AG04450 (cell line): Measurements from ENCODE around the gene MSRB2. TPM values are rescaled to one million over a fixed set of nuclear protein-coding genes. Genes with fewer than 3 reads are reported as not detected.

Experiments used
- CTCF ChIA-PET: fragments of 300-600, 350-600 bp; formaldehyde crosslinking; extraction: SDS; loops from one replicate; lab custom pipeline; 2022; ENCODE audit warnings: antibody characterized with exemption, inconsistent platforms; lab: Charles Lee
- POLR2A ChIA-PET: fragments of 350-600 bp; formaldehyde crosslinking; extraction: SDS; loops from one replicate; lab custom pipeline; 2021; ENCODE audit warnings: antibody characterized with exemption, inconsistent platforms; lab: Yijun Ruan, JAX
- DNase-seq: peaks from one replicate; pipeline ENCODE4 v3.0.0-alpha.2; 2011; ENCODE audit warnings: low read depth, low spot score
- H3K27ac ChIP-seq: one replicate; pipeline ENCODE4 v1.5.1; 2012; ENCODE audit warnings: low read depth, low read length, control low read depth
- H3K27me3 ChIP-seq: one replicate; pipeline ENCODE4 v1.6.0; 2012; ENCODE audit warnings: low read length; ENCODE audit not compliant: control insufficient read depth, insufficient read depth
- H3K4me3 ChIP-seq: 2 replicates; pipeline ENCODE4 v1.5.1; 2011; ENCODE audit warnings: mild to moderate bottlenecking, low read depth, low read length, control low read depth
- H3K9me3 ChIP-seq: 2 replicates; pipeline ENCODE4 v1.5.1; 2012; ENCODE audit warnings: low read length; ENCODE audit not compliant: control insufficient read depth, insufficient read depth
- CTCF ChIP-seq: IDR thresholded peaks from 2 replicates; pipeline ENCODE4 v1.5.1; 2011; ENCODE audit warnings: low read depth, low read length, control low read depth, inconsistent platforms
- polyA plus RNA-seq: library from polyadenylated mRNA; depleted of rRNA; stranded (reverse); fragments of >200 nt; gene quantifications from 2 replicates; pipeline ENCODE4 v1.2.3, GENCODE V29; 2011

The MSRB2 gene
- polyA plus RNA-seq, 1 experiment, result 63.0 TPM

DNA sequence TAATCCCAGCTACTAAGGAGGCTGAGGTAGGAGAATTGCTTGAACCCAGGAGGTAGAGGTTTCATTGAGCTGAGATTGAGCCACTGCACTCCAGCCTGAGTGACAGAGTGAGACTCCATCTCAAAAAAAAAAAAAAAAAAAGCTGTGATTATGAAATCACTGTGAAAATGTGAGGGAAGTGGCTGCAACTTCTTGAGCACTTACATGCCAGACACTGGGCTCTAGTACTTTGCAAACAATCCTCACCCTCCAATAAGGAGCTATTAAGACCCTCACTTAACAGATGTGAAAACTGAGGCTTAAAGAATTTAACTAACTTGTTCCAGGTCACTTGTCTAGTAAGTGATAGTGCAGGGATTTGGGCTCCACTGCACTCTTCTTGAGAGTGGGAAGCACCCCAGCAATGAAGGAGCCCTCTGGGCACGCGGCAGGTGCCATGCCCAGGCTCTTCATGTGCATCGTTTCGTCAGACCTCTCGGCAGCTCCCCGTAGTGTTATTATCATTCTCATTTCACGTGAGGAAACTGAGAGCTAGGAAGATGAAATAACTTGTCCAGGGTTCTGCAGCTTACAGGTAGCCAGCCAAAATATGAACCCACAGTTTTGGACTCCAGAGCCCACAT, 19.0 kb downstream of the MSRB2 start:
- Histone ChIP-seq H3K4me3 (no peak overlapping the region), H3K27ac (no peak overlapping the region), H3K27me3 (no peaks in the 10 kb centered on the region), H3K9me3 (no peaks in the 10 kb centered on the region)
- no peak for TF ChIP-seq CTCF
- ChIA-PET POLR2A (interaction anchor here (0.7 kb wide), 1 partner anchor 1363 kb away, joined by 9 read pairs; no protein-coding TSS in a partner anchor), CTCF (interaction anchor here (0.6 kb wide), 1 partner anchor 1874 kb away, joined by 3 read pairs; no protein-coding TSS in a partner anchor)
- no peak for DNase-seq

DNA sequence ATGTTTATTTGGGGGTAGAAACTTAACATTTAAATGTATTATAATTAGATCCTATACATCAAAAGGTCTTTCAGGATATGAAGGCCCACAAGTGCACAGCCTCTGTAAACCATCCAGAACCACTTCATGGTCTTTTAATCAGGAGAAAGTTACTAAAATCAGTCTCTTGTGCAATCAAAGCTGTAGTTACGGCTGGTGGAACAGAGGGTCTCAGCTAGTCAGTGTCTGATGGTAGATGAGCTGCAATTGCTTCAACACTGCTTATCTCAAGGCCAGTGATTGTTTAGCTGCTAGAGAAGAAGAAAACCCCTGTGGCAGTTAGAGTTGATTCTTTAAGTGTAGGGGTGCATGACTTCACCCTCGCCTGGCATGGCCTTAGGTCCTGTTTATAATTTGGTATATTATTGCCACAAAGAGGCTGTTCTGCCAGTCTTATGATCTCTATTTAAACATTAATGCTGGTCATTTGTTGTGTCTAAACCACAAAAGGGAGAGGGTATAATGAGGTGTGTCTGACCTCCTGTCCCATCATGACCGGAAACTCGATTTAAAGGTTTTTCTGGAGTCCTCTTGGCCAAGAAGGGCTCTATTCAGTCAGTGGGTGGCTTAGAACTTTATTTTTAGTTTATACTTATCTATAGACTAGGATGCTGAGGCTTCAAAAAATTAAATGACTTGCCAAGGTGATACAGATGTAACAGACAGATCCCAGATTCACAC, 21.3 kb downstream of the MSRB2 start:
- no peak overlapping the region for H3K27ac ChIP-seq
- ChIA-PET POLR2A (no interaction called here), CTCF (interaction anchor here (1.2 kb wide), 1 partner anchor 41 kb away, joined by 4 read pairs; no protein-coding TSS in a partner anchor)
- H3K4me3 ChIP-seq, result no peak overlapping the region
- no peaks in the 10 kb centered on the region for H3K9me3 ChIP-seq
- H3K27me3 ChIP-seq, result no peaks in the 10 kb centered on the region
- DNase-seq, result no peak
- no peak for TF ChIP-seq CTCF

DNA sequence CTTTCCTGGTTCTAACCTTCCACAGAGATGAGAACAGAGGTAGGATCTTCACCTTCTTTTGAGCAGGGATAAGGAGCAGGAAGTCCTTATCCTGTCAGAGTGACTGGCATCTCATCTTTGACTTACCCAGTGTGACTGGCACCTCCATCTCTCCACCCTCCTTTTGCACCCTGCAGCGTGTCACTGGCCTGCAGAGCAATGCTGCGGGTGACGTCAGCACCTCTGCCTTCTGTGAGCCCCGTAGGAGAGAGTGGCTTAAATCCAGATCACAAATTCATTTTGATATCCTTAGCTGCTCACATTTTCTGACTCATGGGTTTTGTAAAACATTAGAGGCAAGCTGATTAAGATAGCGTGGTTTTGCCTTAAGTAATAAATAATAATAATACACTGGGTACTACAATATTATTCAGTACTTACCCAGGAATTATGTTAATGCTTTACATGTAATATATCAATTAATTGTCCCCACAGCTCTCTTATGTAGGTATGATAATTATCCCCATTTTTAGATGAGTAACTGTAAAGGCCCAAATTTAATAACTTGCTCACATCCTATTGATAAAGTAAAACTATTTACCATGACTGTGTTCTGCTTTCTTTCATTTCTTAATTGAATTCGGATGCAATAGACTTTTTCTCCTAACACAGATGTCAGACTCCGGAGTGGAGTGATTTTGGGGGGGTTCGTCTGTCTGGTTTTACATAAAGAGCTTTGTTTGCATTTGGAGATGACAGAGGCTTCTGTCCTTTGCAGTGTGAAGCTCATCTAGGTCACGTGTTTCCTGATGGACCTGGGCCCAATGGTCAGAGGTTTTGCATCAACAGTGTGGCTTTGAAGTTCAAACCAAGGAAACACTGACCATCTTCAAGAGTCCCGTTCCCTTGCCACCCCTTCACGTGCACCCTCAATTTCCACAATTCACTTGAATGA, 24.9 kb downstream of the MSRB2 start:
- H3K27ac ChIP-seq, result no peak overlapping the region
- no peak for TF ChIP-seq CTCF

DNA sequence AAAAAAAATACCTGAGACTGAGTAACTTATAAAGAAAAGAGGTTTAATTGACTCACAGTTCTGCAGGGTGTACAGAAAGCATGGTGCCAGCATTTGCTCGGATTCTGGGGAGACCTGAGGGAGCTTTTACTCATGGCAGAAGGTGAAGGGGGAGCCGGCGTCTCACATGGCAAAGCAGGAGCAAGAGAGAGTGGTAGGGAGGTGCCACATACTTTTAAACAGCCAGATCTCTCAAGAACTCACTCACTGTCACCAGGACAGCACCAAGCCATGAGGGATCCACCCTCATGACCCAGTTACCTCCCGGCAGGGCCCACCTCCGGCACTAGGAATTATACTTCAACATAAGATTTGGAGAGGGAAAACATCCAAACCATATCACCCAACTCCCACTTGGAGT, 25.8 kb downstream of the MSRB2 start:
- Histone ChIP-seq H3K9me3 (no peaks in the 10 kb centered on the region), H3K27me3 (no peaks in the 10 kb centered on the region), H3K27ac (no peak overlapping the region), H3K4me3 (no peak overlapping the region)
- ChIA-PET POLR2A (no interaction called here), CTCF (no interaction called here)
- TF ChIP-seq CTCF, result no peak
- no peak for DNase-seq

More for the DNA sequence above, 24.9 kb downstream of the MSRB2 start:
- ChIA-PET CTCF (no interaction called here), POLR2A (no interaction called here)
- no peaks in the 10 kb centered on the region for H3K27me3 ChIP-seq
- no peak overlapping the region for H3K4me3 ChIP-seq
- no peak for DNase-seq
- H3K9me3 ChIP-seq, result no peaks in the 10 kb centered on the region
